ENCODE data around the gene FAT3. TPM values are rescaled to one million over a fixed set of nuclear protein-coding genes. Genes with fewer than 3 reads are reported as not detected.

The FAT3 gene
- total and polyA plus RNA-seq, 2 donors (not counting 3 experiments of a cell fraction or from before 2014, with no cell fraction given): 0.08 to 1.4 TPM

DNA sequence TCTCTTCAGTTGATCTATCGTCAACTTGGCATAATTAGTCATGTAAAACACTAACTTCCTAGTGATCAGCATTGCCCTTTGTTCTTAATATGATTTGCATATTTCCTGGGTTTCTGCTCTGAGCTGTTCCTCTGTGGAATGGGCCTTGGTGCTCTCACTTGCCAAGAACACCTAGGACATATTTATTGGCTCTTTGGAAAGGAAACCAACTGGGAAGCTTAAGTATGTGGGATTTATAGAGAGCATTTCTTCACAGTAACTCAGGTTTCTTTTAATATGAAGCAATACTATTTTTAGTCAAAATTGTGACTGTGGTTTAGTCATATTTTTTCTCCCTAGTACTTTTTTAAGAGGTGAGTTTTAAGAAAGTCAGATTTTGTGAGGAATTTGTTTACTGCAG, 28.8 kb downstream of the FAT3 start:
- Histone ChIP-seq H3K27me3 (ENCODE audit: control insufficient read depth in 2 of 2, insufficient read depth in 2 of 2, low read length in 2 of 2) (no peaks in the 10 kb centered on the region), H3K9me3 (replicated peaks; ENCODE audit: control insufficient read depth, insufficient read depth, low read length) (no peaks in the 10 kb centered on the region), H3K9ac (replicated peaks; ENCODE audit: extremely low read depth, insufficient read depth, low read length) (no peak overlapping the region), H3K4me3 (replicated peaks in 1 of 3; ENCODE audit: insufficient read depth in 1 of 3, low read depth in 1 of 3, low read length in 3 of 3) (no peak overlapping the region), H3K79me2 (ENCODE audit: control insufficient read depth, insufficient read depth, low read length) (no peaks in the 10 kb centered on the region), H3K9me1 (replicated peaks; ENCODE audit: control insufficient read depth, extremely low read depth, insufficient read depth, low read length) (no peaks in the 10 kb centered on the region), H4K20me1 (replicated peaks; ENCODE audit: control insufficient read depth, extremely low read depth, insufficient read depth, low read length) (no peaks in the 10 kb centered on the region), H2AFZ (ENCODE audit: low read depth, low read length) (no peak overlapping the region), H3K27ac (ENCODE audit: insufficient read depth, low read depth, low read length) (no peak overlapping the region), H3K36me3 (ENCODE audit: control insufficient read depth in 2 of 2, extremely low read depth in 1 of 2, insufficient read depth in 2 of 2, low read length in 2 of 2) (no peaks in the 10 kb centered on the region), H3K4me2 (ENCODE audit: insufficient read depth, low read length) (no peak overlapping the region), H3K4me1 (ENCODE audit: control insufficient read depth, extremely low read depth, insufficient read depth, low read length) (no peaks in the 10 kb centered on the region)
- CTCF ChIA-PET: interaction anchor here (0.7 kb wide), 1 partner anchor 10 kb away, joined by 4 read pairs; no protein-coding TSS in a partner anchor
- BruUV-seq (replicated peaks): no TSS peak
- dilution Hi-C loops (cut with MboI; ENCODE audit: extremely low pct_ligation_motif_present, low sequenced_read_pairs): no loop called here
- intact Hi-C loops (cut with micrococcal nuclease): no loop called here
- TF ChIP-seq EZH2 (IDR thresholded peaks at IDR 0.05; ENCODE audit: borderline replicate concordance, low read depth, low read length, severe bottlenecking) (no peak), FOS (IDR thresholded peaks at IDR 0.05; ENCODE audit: borderline replicate concordance, insufficient read depth, low read length) (no peak)
- POLR2A ChIA-PET: no interaction called here
- FAIRE-seq (no peak), DNase-seq (ENCODE audit: low read depth, low spot score) (no peak)

DNA sequence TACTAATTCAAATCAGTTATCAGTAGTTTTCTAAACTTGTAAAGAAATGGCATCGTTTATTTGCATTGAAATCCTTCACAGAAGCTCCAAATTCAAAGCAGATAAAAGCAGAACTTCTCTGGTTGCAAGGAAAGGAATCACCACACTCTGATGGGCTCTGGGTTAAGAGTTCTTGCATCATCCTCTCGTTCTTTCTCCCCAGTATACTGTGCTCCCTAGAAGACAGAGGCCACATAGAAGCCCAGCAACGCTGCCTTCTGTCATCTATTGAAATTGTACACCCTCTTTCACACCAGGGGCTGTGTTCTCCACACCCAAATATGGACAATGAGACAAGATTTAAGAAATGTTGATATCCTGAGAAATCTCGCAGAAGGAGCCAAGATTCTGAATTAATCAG, 29.3 kb downstream of the FAT3 start:
- Histone ChIP-seq H3K9me1 (replicated peaks; ENCODE audit: control insufficient read depth, extremely low read depth, insufficient read depth, low read length) (no peaks in the 10 kb centered on the region), H4K20me1 (replicated peaks; ENCODE audit: control insufficient read depth, extremely low read depth, insufficient read depth, low read length) (no peaks in the 10 kb centered on the region), H3K9me3 (replicated peaks; ENCODE audit: control insufficient read depth, insufficient read depth, low read length) (no peaks in the 10 kb centered on the region), H3K4me3 (replicated peaks in 1 of 3; ENCODE audit: insufficient read depth in 1 of 3, low read depth in 1 of 3, low read length in 3 of 3) (no peak overlapping the region), H3K4me1 (ENCODE audit: control insufficient read depth, extremely low read depth, insufficient read depth, low read length) (no peaks in the 10 kb centered on the region), H3K27me3 (ENCODE audit: control insufficient read depth in 2 of 2, insufficient read depth in 2 of 2, low read length in 2 of 2) (no peaks in the 10 kb centered on the region), H3K27ac (ENCODE audit: insufficient read depth, low read depth, low read length) (no peak overlapping the region), H2AFZ (ENCODE audit: low read depth, low read length) (no peak overlapping the region), H3K79me2 (ENCODE audit: control insufficient read depth, insufficient read depth, low read length) (no peaks in the 10 kb centered on the region), H3K9ac (replicated peaks; ENCODE audit: extremely low read depth, insufficient read depth, low read length) (no peak overlapping the region), H3K4me2 (ENCODE audit: insufficient read depth, low read length) (no peak overlapping the region), H3K36me3 (ENCODE audit: control insufficient read depth in 2 of 2, extremely low read depth in 1 of 2, insufficient read depth in 2 of 2, low read length in 2 of 2) (no peaks in the 10 kb centered on the region)
- no peak for TF ChIP-seq JUN (IDR thresholded peaks at IDR 0.05; ENCODE audit: borderline replicate concordance, insufficient read depth, insufficient read length, low read depth)
- TF ChIP-seq, protein P1, sequence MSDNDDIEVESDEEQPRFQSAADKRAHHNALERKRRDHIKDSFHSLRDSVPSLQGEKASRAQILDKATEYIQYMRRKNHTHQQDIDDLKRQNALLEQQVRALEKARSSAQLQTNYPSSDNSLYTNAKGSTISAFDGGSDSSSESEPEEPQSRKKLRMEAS (IDR thresholded peaks at IDR 0.05; ENCODE audit: insufficient read depth, insufficient read length): no peak
- no peak for TF ChIP-seq MYC (IDR thresholded peaks at IDR 0.05; ENCODE audit: low read depth, low read length)
- TF ChIP-seq FOS (IDR thresholded peaks at IDR 0.05; ENCODE audit: borderline replicate concordance, insufficient read depth, low read length): no peak
- TF ChIP-seq, protein P2, sequence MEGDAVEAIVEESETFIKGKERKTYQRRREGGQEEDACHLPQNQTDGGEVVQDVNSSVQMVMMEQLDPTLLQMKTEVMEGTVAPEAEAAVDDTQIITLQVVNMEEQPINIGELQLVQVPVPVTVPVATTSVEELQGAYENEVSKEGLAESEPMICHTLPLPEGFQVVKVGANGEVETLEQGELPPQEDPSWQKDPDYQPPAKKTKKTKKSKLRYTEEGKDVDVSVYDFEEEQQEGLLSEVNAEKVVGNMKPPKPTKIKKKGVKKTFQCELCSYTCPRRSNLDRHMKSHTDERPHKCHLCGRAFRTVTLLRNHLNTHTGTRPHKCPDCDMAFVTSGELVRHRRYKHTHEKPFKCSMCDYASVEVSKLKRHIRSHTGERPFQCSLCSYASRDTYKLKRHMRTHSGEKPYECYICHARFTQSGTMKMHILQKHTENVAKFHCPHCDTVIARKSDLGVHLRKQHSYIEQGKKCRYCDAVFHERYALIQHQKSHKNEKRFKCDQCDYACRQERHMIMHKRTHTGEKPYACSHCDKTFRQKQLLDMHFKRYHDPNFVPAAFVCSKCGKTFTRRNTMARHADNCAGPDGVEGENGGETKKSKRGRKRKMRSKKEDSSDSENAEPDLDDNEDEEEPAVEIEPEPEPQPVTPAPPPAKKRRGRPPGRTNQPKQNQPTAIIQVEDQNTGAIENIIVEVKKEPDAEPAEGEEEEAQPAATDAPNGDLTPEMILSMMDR (IDR thresholded peaks at IDR 0.05; ENCODE audit: extremely low read depth in 1 of 2, insufficient read depth in 1 of 2, low read depth in 1 of 2, low read length in 2 of 2): no peak
- no peak for TF ChIP-seq GATA2 (IDR thresholded peaks at IDR 0.05; ENCODE audit: insufficient read depth, insufficient read length, low read depth, low read length)
- no peak for TF ChIP-seq EZH2 (IDR thresholded peaks at IDR 0.05; ENCODE audit: borderline replicate concordance, low read depth, low read length, severe bottlenecking)
- no peak for TF ChIP-seq POLR2AphosphoS5 (IDR thresholded peaks at IDR 0.05; ENCODE audit: insufficient read depth, low read depth, low read length)
- no peak for TF ChIP-seq POLR2A (IDR thresholded peaks at IDR 0.05; ENCODE audit: low read depth, low read length)
- no peak for DNase-seq (ENCODE audit: low read depth, low spot score)
- BruUV-seq (replicated peaks): no TSS peak
- intact Hi-C loops (cut with micrococcal nuclease) (no loop called here), dilution Hi-C loops (cut with MboI; ENCODE audit: extremely low pct_ligation_motif_present, low sequenced_read_pairs) (no loop called here)
- FAIRE-seq: no peak
- POLR2A ChIA-PET: no interaction called here
- CTCF ChIA-PET: no interaction called here

Data from endothelial cell of umbilical vein (primary cell).